H1 (cell line): Measurements from ENCODE around the gene CEP128. TPM values are rescaled to one million over a fixed set of nuclear protein-coding genes. Genes with fewer than 3 reads are reported as not detected.

Experiments
- CTCF ChIA-PET: fragments of 300-600 bp; sonication (Branson Sonifier 250); formaldehyde crosslinking; loops from one replicate; lab custom pipeline; 2021; ENCODE audit not compliant: partially characterized antibody; lab: Charles Lee
- POLR2A ChIA-PET: fragments of 300-600 bp; sonication (Branson Sonifier 250); formaldehyde crosslinking; loops from one replicate; lab custom pipeline; 2021; ENCODE audit warnings: inconsistent platforms; ENCODE audit not compliant: partially characterized antibody; lab: Charles Lee
- DNase-seq, 2 experiments: peaks; one replicate each; pipeline versions ENCODE4 v3.0.0 to v3.0.0-alpha.2; 2010 to 2022; ENCODE audit warnings: low spot score in 2 of 2, low read depth in 1 of 2, mixed read lengths in 1 of 2
- FAIRE-seq: peaks from 2 replicates; lab custom pipeline; 2011; peaks lifted over from hg19 to GRCh38; lab: Jason Lieb, UNC
- H2AFZ ChIP-seq: 2 replicates; pipeline ENCODE4 v1.8.1; 2012; ENCODE audit warnings: low read length, inconsistent platforms
- H2AK5ac ChIP-seq: 2 replicates; pipeline ENCODE4 v1.6.1; 2013; ENCODE audit warnings: low read depth, low read length
- H2BK120ac ChIP-seq: replicated peaks from 2 replicates; pipeline ENCODE3; 2013; ENCODE audit warnings: low read depth, low read length, inconsistent platforms
- H2BK12ac ChIP-seq: 2 replicates; pipeline ENCODE4 v1.6.1; 2013; ENCODE audit warnings: low read depth, low read length
- H2BK15ac ChIP-seq: 2 replicates; pipeline ENCODE4 v1.6.1; 2013; ENCODE audit warnings: low read length
- H2BK20ac ChIP-seq: 2 replicates; pipeline ENCODE4 v1.6.1; 2013; ENCODE audit warnings: low read length
- H2BK5ac ChIP-seq: 2 replicates; pipeline ENCODE4 v1.6.1; 2013; ENCODE audit warnings: low read depth, low read length
- H3K14ac ChIP-seq: 2 replicates; pipeline ENCODE4 v1.6.1; 2013; ENCODE audit warnings: inconsistent platforms; ENCODE audit not compliant: insufficient read length
- H3K18ac ChIP-seq: 2 replicates; pipeline ENCODE4 v1.6.1; 2013; ENCODE audit warnings: low read length; ENCODE audit errors: extremely low read depth
- H3K23ac ChIP-seq: 2 replicates; pipeline ENCODE4 v1.6.1; 2013; ENCODE audit warnings: inconsistent platforms; ENCODE audit not compliant: insufficient read length
- H3K23me2 ChIP-seq: 2 replicates; pipeline ENCODE4 v1.6.1; 2013; ENCODE audit warnings: low read depth, low read length
- H3K27ac ChIP-seq: 2 replicates; pipeline ENCODE4 v1.6.1; 2011; ENCODE audit warnings: low read depth, low read length, inconsistent platforms
- H3K27me3 ChIP-seq, 4 experiments: replicated peaks in 1 of 4; 1 replicate in 1 of 4; 2 replicates in 3 of 4; pipeline versions ENCODE4 v1.6.1 to v1.8.1; 2011 to 2013; ENCODE audit warnings: low read length in 3 of 4, mild to moderate bottlenecking in 3 of 4, inconsistent platforms in 2 of 4, mixed read lengths in 2 of 4, moderate library complexity in 1 of 4; ENCODE audit not compliant: control insufficient read depth in 3 of 4, insufficient read depth in 3 of 4; ENCODE audit errors: extremely low read depth in 1 of 4
- H3K36me3 ChIP-seq, 4 experiments: 2 replicates each; pipeline versions ENCODE4 v1.6.1 to v1.8.1; 2011 to 2013; ENCODE audit warnings: mild to moderate bottlenecking in 4 of 4, low read length in 3 of 4, moderate library complexity in 2 of 4, control low read depth in 1 of 4, inconsistent platforms in 1 of 4; ENCODE audit not compliant: insufficient read depth in 4 of 4, control insufficient read depth in 2 of 4
- H3K4ac ChIP-seq: replicated peaks from 2 replicates; pipeline ENCODE3; 2013; ENCODE audit warnings: low read length, low read depth, mixed read lengths, inconsistent platforms; ENCODE audit not compliant: insufficient read length
- H3K4me1 ChIP-seq, 4 experiments: replicated peaks in 1 of 4; 1 replicate in 1 of 4; 2 replicates in 3 of 4; pipeline versions ENCODE4 v1.6.1 to v1.8.1; 2011 to 2013; ENCODE audit warnings: low read length in 3 of 4, inconsistent platforms in 2 of 4, mixed read lengths in 1 of 4; ENCODE audit not compliant: insufficient read depth in 4 of 4, control insufficient read depth in 3 of 4
- H3K4me2 ChIP-seq, 2 experiments: 2 replicates each; pipeline versions ENCODE4 v1.6.1 to v1.8.1; 2011 to 2013; ENCODE audit warnings: low read depth in 2 of 2, low read length in 2 of 2, control low read depth in 1 of 2, inconsistent platforms in 1 of 2, mild to moderate bottlenecking in 1 of 2; ENCODE audit not compliant: insufficient read depth in 1 of 2
- H3K4me3 ChIP-seq, 4 experiments: fragments of 200-600, 300-600 bp in 1 of 4; sonication (generic), shearing (Covaris generic), sonication (Bioruptor Twin) in 1 of 4; 2 replicates each; pipeline versions ENCODE4 v1.5.1 to v1.8.1; 2011 to 2016; ENCODE audit warnings: low read length in 4 of 4, low read depth in 3 of 4, control low read depth in 2 of 4, inconsistent platforms in 2 of 4, mild to moderate bottlenecking in 2 of 4, mixed read lengths in 1 of 4, moderate library complexity in 1 of 4; ENCODE audit not compliant: insufficient read depth in 2 of 4; ENCODE audit errors: extremely low read depth in 1 of 4
- H3K56ac ChIP-seq: replicated peaks from 2 replicates; pipeline ENCODE3; 2013; ENCODE audit warnings: low read depth, mild to moderate bottlenecking, mixed read lengths, low read length, inconsistent platforms; ENCODE audit not compliant: insufficient read length
- H3K79me1 ChIP-seq: 2 replicates; pipeline ENCODE4 v1.6.1; 2013; ENCODE audit warnings: low read depth, low read length, control low read depth
- H3K79me2 ChIP-seq, 2 experiments: 2 replicates each; pipeline versions ENCODE4 v1.6.1 to v1.8.1; 2012 to 2013; ENCODE audit warnings: low read length in 2 of 2, mild to moderate bottlenecking in 2 of 2, inconsistent platforms in 1 of 2; ENCODE audit not compliant: insufficient read depth in 2 of 2, control insufficient read depth in 1 of 2
- H3K9ac ChIP-seq, 4 experiments: replicated peaks in 1 of 4; 1 replicate in 1 of 4; 2 replicates in 3 of 4; pipeline versions ENCODE4 v1.6.1 to v1.8.1; 2011 to 2013; ENCODE audit warnings: low read depth in 3 of 4, low read length in 3 of 4, control low read depth in 2 of 4, mild to moderate bottlenecking in 2 of 4, moderate library complexity in 2 of 4, inconsistent platforms in 1 of 4; ENCODE audit errors: extremely low read depth in 1 of 4
- H3K9me3 ChIP-seq, 2 experiments: 2 replicates each; pipeline versions ENCODE4 v1.6.1 to v1.8.1; 2012 to 2013; ENCODE audit warnings: mild to moderate bottlenecking in 2 of 2, moderate library complexity in 2 of 2, control low read depth in 1 of 2, inconsistent platforms in 1 of 2, low read depth in 1 of 2, low read length in 1 of 2, mixed read lengths in 1 of 2; ENCODE audit not compliant: insufficient read depth in 2 of 2
- H4K20me1 ChIP-seq, 2 experiments: replicated peaks in 1 of 2; 2 replicates each; pipeline versions ENCODE3 to v1.8.1; 2011 to 2013; ENCODE audit warnings: inconsistent platforms in 2 of 2, low read length in 2 of 2, mild to moderate bottlenecking in 1 of 2; ENCODE audit not compliant: insufficient read depth in 2 of 2, control insufficient read depth in 1 of 2
- H4K5ac ChIP-seq: 2 replicates; pipeline ENCODE4 v1.6.1; 2013; ENCODE audit warnings: low read length, low read depth, mixed read lengths, inconsistent platforms; ENCODE audit not compliant: insufficient read length
- H4K8ac ChIP-seq: 2 replicates; pipeline ENCODE4 v1.8.0; 2013; ENCODE audit warnings: mild to moderate bottlenecking, moderate library complexity, low read length, inconsistent platforms; ENCODE audit not compliant: insufficient read depth; ENCODE audit errors: extremely low read depth
- H4K91ac ChIP-seq: replicated peaks from 2 replicates; pipeline ENCODE3; 2013; ENCODE audit warnings: low read length, mixed read lengths, inconsistent platforms; ENCODE audit not compliant: insufficient read length
- BACH1 ChIP-seq: IDR thresholded peaks from 2 replicates; pipeline ENCODE4 v1.6.1; 2012; ENCODE audit warnings: low read length, improper control_type of control experiment
- CEBPB ChIP-seq: IDR thresholded peaks from 2 replicates; pipeline ENCODE4 v1.6.1; 2012; ENCODE audit warnings: low read depth, low read length
- CHD2 ChIP-seq: IDR thresholded peaks from 2 replicates; pipeline ENCODE4 v1.6.1; 2012; ENCODE audit warnings: low read length, improper control_type of control experiment
- EZH2 ChIP-seq: fragments of 200-600 bp; sonication (generic); IDR thresholded peaks from 2 replicates; pipeline ENCODE4 v1.7.1; 2012; ENCODE audit warnings: low read depth, mild to moderate bottlenecking, moderate library complexity, low read length, inconsistent platforms; ENCODE audit not compliant: severe bottlenecking
- JUND ChIP-seq: IDR thresholded peaks from 2 replicates; pipeline ENCODE4 v1.6.1; 2011; ENCODE audit warnings: mild to moderate bottlenecking, improper control_type of control experiment, low read length
- KDM5A ChIP-seq: fragments of 200-600 bp; IDR thresholded peaks from 2 replicates; pipeline ENCODE4 v1.7.1; 2012; ENCODE audit warnings: mild to moderate bottlenecking, low read length, inconsistent platforms, mixed read lengths
- POLR2AphosphoS5 ChIP-seq: IDR thresholded peaks from 2 replicates; pipeline ENCODE4 v1.6.1; 2011; ENCODE audit warnings: low read depth, low read length
- RBBP5 ChIP-seq: IDR thresholded peaks from 2 replicates; pipeline ENCODE4 v1.7.1; 2012; ENCODE audit warnings: low read depth, mild to moderate bottlenecking, inconsistent platforms, low read length, moderate library complexity, borderline replicate concordance
- SIX5 ChIP-seq: IDR thresholded peaks from 2 replicates; pipeline ENCODE4 v1.6.1; 2011; ENCODE audit warnings: mild to moderate bottlenecking, low read depth, low read length
- TEAD4 ChIP-seq: IDR thresholded peaks from 2 replicates; pipeline ENCODE4 v1.6.1; 2012; ENCODE audit warnings: low read depth, low read length, inconsistent platforms, mixed read lengths
- YY1 ChIP-seq: IDR thresholded peaks from 2 replicates; pipeline ENCODE4 v1.6.1; 2011; ENCODE audit warnings: low read depth, mild to moderate bottlenecking, low read length
- WGBS, 2 experiments: shearing (Covaris generic) in 1 of 2; methylation state at CpG; one replicate each; pipeline versions ENCODE4 v1.1.6 to v1.1.7; 2013 to 2015; ENCODE audit warnings: low lambda C conversion rate in 2 of 2, mixed read lengths in 2 of 2, inconsistent platforms in 1 of 2, low coverage in 1 of 2, missing lambda C conversion rate in 1 of 2; ENCODE audit not compliant: insufficient replicate concordance in 2 of 2, insufficient coverage in 1 of 2, insufficient read length in 1 of 2; ENCODE audit errors: extremely low coverage in 1 of 2, missing lambda C conversion rate in 1 of 2; 5-methylcytosine and 5-hydroxymethylcytosine counted together
- polyA plus RNA-seq, 7 experiments: library from polyadenylated mRNA; depleted of rRNA in 3 of 7; stranded (reverse) in 5 of 7; unstranded in 2 of 7; fragments of >200 nt in 5 of 7; fragments of 200-250 nt in 2 of 7; gene quantifications; 1 replicate in 5 of 7; 2 replicates in 1 of 7; 4 replicates in 1 of 7; pipeline versions ENCODE4 v1.2.1 to v1.2.3, GENCODE V29; 2011 to 2013; ENCODE audit warnings: missing spikeins in 2 of 7, mixed read lengths in 2 of 7
- total RNA-seq: library from RNA; stranded (reverse); fragmentation: NEBNext Ultra II Directional; extraction: Animal tissue kit (Norgen Biotek cat#: 25700); gene quantifications from 2 replicates; pipeline ENCODE4 v1.2.1, GENCODE V29; 2021
- TF ChIP-seq, protein P1 (sequence below): IDR thresholded peaks from 2 replicates; pipeline ENCODE4 v1.6.1; 2011; ENCODE audit warnings: low read length, improper control_type of control experiment
- TF ChIP-seq, protein P2 (sequence below): IDR thresholded peaks from 2 replicates; pipeline ENCODE4 v1.6.1; 2012; ENCODE audit warnings: inconsistent platforms

Gene CEP128
- total and polyA plus RNA-seq, 2 of the 8 experiments (the other 6 are each of a cell fraction or from before 2014, with no cell fraction given) = 1.9 to 17.0 TPM

DNA sequence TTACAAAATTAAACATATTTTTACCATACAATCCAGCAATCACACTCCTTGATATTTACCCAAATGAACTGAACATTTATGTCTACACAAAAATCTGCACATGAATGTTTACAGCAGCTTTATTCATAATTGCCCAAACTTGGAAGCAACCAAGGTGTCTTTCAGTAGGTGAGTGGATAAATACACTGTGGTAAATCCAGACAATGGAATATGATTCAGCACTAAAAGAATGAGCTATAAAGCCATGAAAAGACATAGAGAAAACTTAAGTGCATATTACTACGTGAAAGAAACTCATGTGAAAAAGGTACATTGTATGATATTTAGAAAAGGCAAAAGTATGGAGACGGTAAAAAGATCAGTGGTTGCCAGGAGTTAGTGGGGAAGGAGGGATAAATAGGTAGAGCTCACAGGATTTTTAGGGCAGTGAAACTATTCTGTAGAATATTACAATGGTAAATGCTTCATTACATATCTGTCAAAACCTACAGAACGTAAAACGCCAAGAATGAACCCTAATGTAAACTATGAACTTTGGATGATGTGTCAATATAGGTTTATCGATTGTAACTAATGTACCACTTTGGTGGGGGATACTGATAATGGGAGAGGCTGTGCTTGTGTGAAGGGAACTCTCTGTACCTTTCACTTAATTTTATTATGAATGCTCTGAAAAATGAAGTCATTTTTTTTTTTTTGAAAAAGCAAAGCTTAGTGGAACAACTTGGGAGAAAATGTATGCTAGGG is 295.7 kb downstream of the CEP128 start:
- DNase-seq (no peak), FAIRE-seq (no peak)
- Histone ChIP-seq H3K9ac (no peak overlapping the region), H4K91ac (no peak overlapping the region), H4K5ac (no peak overlapping the region), H4K20me1 (peaks cover 0 to 2% of the 10 kb centered on the region in 2 experiments), H3K23ac (no peak overlapping the region), H2BK5ac (no peak overlapping the region), H2BK15ac (no peak overlapping the region), H3K18ac (no peak overlapping the region), H3K79me2 (no peaks in the 10 kb centered on the region), H3K36me3 (no peaks in the 10 kb centered on the region), H3K27me3 (no peaks in the 10 kb centered on the region), H3K9me3 (no peaks in the 10 kb centered on the region), H3K4me3 (no peak overlapping the region), H2AK5ac (no peak overlapping the region), H3K4ac (no peak overlapping the region), H3K23me2 (no peaks in the 10 kb centered on the region), H3K79me1 (no peaks in the 10 kb centered on the region), H2BK12ac (no peak overlapping the region), H3K14ac (no peak overlapping the region), H2AFZ (no peak overlapping the region), H2BK20ac (no peak overlapping the region), H3K27ac (no peak overlapping the region), H4K8ac (no peak overlapping the region), H2BK120ac (no peak overlapping the region), H3K56ac (no peak overlapping the region), H3K4me1 (no peaks in the 10 kb centered on the region), H3K4me2 (no peak overlapping the region)
- POLR2A ChIA-PET = no interaction called here
- TF ChIP-seq, protein P1, sequence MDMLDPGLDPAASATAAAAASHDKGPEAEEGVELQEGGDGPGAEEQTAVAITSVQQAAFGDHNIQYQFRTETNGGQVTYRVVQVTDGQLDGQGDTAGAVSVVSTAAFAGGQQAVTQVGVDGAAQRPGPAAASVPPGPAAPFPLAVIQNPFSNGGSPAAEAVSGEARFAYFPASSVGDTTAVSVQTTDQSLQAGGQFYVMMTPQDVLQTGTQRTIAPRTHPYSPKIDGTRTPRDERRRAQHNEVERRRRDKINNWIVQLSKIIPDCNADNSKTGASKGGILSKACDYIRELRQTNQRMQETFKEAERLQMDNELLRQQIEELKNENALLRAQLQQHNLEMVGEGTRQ = no peak
- TF ChIP-seq, protein P2, sequence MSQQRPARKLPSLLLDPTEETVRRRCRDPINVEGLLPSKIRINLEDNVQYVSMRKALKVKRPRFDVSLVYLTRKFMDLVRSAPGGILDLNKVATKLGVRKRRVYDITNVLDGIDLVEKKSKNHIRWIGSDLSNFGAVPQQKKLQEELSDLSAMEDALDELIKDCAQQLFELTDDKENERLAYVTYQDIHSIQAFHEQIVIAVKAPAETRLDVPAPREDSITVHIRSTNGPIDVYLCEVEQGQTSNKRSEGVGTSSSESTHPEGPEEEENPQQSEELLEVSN = no peak
- TF ChIP-seq KDM5A (no peak), RBBP5 (no peak), YY1 (no peak), SIX5 (no peak), CEBPB (no peak), BACH1 (no peak), EZH2 (no peak), CHD2 (no peak), TEAD4 (no peak), JUND (no peak), POLR2AphosphoS5 (no peak)
- CTCF ChIA-PET = interaction anchor here (1.2 kb wide), 1 partner anchor 10 kb away, joined by 5 read pairs; no protein-coding TSS in a partner anchor
- 93% methylated on average over 5 of the region's 5 CpGs; no CpG with 5 or more reads in 1 of the 2 experiments for WGBS, 2 experiments
